Ecto neural progenitor cell (in vitro differentiated cells): ENCODE data around the gene NR2E3.

Experiments
- DNase-seq: peaks from one replicate; pipeline ENCODE4 v3.0.0-alpha.2; 2018; ENCODE audit warnings: low spot score

The NR2E3 gene

DNA sequence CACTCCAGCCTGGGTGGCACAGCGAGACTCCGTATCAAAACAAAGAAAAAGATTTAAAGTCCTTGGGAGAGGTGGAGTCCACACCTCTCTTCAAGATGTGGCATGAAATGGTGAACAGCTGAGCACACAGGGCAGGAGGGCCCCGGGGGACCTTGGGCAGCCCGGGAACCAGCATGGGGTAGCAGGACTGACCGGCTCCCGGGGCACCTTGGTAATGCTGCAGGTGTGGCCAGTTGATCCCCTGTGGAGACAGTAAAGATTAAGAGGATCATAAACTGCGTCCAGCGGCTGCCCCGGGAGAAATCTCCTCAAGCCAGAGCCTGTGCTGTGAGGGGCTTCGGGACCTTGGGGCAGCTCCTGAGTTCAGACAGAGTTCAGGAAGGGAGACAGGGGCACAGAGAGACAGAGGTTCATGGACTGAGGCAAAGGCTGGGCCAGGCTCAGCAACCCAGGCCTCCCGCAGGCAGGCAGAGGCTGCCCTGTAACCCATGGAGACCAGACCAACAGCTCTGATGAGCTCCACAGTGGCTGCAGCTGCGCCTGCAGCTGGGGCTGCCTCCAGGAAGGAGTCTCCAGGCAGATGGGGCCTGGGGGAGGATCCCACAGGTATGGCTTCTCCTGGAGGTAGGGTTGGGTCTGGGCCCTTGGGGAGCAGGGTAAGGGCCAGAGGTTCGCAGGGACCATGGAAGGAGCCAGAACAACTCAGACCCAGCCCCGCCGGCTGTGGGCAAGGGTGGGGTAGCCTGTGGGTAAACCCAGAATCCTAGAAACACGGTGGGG is at the start of gene NR2E3:
Gene NR2E3, plus strand, starts transcription at position 299 of the 780 bp plus-strand sequence. Its CDS starts 190 bp downstream, at position 489.
- no peak for DNase-seq

DNA sequence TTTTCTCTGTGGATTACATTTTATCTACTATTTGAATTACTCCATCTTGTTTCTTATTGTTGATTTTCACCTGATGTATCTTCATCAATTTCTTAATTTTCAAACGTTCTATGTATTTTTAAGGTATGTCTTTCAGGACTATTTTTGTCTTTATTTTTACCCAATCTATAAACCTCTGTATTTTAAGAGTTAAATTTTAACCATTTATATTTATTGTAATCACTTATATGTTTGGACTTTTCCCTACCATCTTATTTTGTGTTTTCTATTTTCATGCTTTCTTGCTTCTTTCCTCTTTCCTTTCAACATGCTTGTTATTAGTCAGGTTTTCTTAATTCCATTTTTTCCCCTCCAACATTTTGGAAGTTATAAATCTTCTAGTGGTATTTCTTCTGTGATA is 49.5 kb upstream of the NR2E3 start:
- DNase-seq = no peak

DNA sequence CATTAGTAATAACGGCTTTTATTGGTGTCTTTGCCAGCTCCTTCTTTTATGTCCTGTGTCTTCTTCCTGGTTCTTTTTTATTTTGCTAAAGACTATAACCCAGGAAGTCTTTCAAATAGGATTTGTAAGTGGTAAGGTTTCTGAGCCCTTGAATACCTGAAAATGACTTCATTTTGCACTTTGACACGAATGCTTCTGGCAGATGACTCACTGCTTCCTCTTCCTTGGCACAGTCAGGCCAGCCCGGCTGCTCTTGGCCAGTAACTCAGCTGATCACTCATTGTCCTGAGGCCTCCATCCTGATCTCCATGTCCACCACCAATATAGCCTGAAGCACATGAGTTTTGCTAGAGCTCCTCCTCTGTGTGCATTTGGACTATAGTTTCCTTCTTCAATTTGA is 48.7 kb upstream of the NR2E3 start:
- no peak for DNase-seq

DNA sequence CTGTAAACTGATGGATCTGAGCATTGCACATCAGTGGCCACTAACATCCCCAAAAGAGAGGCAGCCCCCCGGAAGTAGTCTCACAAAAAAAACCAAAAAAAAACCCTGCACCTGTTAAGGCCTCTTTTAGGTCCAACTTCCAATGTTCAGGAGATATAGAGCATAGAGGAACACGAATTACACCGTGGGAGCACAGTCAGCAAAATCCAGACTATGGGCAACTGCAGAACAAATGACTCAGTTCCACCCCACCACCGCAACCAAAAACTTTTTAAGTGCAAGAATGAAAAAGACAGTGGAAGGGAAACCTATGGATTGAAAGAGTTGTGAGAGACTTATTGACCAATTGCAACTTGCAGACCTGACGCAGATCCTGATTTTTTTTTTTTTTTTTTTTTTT is 42.2 kb upstream of the NR2E3 start:
- no peak for DNase-seq

DNA sequence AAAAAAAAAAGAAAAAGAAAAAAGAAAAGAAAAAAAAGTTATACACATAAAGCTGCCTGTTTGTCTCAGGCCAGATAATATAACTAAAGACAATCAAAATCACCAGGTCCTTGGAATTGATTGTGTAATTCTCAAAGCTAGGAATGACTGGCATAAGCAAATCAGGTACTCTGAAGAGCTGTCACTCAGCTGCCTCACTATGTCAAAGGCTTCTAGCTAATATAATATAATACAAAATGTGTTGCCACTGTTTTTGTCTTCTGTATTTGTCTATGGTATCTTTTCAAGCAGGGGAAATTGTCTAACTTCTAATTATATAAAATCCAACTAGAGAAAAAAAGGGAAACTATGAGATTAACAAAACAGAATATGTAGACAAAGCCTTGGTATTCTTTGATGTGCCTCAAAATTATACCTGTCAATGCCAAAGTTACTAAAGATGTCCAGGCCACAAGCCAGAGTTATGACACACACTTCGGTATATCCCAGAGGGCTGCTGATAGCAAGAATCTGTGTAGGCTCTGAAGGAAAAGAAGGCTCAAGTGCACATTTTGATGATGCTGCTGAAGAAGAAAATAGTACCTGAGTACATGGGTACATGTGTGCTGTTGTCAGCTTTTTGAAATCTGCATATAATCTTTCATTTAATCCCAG is 37.0 kb upstream of the NR2E3 start:
- DNase-seq = no peak

DNA sequence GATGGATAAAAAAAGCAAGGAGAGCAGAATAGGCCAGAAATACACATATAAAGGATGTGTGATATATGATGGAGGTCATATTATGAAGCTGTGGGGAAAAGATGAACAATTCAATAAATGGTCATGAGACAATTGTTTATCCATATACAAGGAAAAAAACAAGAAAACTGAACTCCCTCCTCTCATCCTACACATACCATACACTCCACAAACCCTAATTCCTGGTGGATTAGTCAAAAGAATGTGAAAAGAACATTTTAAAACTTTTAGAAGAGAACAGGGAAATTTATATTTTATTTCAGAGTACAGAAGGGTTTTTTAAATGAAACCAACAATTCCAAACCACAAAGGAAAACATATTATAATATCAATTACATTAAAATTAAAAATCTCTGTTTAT is 34.5 kb upstream of the NR2E3 start:
- DNase-seq = no peak

DNA sequence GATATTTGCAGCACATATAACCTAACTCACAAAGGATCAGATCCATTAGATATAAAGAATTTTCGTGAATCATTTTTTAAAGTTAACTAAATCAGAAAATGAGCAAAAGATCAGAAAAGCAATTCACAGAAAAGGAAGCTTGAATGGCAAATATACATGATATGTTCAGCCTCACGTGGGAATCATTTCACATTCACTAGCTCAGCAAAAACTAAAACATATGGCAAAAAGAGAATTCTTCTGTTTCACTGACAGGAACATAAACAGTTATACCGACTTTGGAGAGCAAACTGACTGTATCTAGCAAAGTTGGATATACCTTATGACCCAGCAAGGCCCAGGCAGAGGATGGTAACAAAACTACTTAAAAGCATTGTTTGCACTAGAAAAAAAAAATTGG is 34.0 kb upstream of the NR2E3 start:
- no peak for DNase-seq

DNA sequence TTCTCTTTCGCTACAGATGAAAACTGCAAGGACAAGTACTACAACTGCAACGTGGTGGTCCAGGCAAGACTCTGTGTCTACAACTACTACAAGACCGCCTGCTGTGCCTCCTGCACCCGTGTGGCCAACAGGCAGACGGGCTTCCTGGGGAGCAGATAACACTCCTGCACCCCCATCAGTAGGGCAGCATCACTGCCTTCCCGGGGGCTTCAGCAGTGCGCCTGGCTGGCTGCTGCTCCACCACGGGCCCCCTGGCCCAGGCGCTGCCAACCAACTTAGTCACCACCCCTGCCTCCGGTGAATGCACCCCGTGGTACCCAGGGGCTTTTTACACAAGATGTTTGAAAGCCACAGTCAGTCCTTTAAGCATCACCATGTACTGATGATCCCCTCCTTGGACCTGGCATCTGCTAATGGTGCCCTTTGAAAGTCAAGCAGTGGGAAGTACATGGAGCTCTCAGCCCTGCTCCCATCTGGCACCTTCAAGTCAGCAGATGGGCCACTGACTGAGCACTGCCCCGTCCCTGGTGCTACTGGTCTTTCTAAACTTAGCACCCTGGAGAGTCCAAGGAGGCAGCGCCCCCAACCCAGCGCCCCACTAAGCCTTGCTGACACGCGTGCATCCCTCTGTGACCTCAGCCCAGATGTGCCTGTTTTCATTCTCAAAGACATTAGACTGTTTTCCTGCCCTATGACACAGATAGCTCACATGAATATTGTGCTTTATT is 33.0 kb upstream of the NR2E3 start:
- DNase-seq = no peak

DNA sequence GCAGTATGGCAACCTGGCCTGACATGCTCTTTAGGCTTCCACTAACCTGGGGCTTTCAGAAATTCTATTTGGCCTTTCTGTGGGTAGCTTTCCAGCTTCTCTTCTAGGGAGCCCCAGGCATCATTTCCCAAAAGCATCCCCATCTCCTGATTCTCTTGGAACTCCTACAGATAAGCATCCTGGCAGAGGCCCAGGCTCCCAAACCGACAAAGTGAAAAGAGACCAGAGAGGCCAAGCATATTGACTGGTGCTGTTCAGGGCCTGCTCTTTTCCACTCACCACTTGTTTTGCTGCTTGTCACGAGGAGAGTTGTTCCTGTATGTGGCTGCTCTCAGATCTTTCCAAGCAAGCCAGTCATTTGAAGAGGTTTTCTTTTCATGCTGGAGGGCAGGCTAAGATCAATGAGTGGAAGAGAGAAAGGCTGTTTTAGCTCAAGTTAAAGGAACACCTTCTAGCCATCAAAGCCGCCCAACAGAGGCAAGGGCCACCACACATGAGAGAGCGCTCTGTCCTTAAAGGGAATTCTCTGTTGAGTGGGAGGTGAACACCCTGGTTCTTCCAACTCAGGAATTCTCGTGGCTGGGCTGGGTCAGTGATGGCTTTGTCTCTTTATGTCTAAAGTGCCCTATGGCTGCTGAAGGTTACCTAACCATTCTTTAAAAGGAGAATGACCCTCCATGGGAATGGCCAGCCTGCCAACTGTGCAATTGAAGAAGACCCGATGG is 31.1 kb upstream of the NR2E3 start:
- DNase-seq = no peak

DNA sequence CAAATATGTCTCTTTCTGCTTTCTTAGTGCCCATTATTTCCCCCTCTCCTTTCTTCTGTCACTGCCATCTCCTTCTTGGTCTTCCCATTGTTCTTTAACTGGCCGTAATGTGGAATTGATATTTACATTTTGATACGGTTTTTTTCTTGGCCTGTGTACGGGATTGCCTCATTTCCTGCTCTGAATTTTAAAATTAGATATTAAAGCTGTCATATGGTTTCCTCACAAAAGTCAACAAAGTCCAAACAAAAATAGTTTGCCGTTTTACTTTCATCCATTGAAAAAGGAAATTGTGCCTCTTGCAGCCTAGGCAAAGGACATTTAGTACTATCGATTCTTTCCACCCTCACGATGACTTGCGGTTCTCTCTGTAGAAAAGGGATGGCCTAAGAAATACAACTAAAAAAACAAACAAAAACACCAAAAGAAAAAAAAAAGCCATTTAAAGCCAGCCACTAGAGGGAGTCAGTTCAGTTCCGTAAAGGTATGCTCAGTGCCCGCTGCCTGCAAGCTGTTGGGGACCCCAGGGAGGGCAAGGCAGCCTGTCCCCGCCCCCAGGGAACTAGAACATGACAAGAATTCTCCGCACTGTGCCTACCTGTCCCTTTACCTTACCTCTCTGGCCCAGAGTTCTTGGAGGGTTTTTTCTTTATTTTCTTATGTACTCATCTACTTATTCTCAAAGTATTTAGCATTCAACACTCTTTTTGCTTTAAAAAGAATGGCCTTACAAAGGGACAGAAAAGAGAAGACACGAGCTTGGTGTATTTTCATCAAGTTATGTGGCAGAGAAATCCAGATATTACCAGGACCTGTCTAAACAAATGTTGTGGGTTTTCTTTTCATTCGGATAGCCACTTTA is 30.0 kb upstream of the NR2E3 start:
- no peak for DNase-seq

DNA sequence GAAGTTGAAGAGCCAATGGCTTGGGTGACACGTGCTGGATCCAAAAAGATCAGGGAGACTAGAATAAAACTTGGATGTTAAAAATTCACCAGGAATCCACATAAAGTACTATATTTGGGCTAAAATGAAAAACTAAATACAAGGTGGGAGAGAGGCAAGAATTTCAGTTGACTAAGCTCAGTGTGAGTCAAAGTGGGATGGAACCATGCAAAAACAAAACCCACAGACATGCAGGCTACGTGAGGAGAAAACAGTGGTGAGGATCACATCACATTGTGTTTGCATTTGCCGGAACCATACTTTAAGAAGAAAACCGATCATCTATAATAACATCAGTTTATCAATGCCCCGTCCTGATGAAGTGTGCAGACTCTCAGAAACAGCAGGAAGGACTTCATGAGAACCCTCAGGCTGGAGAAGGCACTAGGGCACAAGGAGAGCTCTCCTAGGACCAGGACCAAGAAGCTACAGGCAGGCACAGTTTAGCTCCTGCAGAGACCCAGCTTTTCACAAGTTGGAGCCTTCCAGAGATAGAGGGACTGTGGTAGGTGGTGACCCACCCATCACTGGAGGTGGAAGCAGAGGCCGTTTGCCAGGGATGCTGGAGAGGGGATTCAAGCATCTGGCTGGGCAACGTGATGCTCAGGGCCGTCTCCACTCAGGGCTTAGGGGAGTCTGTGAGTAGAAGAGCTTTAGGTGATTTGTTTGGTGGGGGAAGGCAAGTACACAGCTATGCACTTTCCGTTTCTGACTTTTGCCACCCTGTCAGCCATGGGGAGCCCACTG is 29.0 kb upstream of the NR2E3 start:
- no peak for DNase-seq

DNA sequence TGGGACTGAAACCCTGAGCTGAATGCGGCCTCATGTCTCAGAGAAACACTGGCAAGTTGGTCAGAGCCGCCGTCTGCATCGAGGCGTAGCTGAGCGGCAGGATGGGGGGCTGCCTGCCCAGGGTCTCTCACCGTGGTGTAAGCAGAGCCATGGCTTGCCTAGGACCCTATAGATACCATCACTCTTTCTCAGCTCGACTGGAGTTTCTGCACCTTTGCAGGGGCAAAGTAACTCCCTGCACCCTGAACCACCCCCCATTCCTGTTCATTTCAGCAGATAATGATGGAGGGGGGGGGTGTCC is 28.4 kb upstream of the NR2E3 start:
- no peak for DNase-seq

DNA sequence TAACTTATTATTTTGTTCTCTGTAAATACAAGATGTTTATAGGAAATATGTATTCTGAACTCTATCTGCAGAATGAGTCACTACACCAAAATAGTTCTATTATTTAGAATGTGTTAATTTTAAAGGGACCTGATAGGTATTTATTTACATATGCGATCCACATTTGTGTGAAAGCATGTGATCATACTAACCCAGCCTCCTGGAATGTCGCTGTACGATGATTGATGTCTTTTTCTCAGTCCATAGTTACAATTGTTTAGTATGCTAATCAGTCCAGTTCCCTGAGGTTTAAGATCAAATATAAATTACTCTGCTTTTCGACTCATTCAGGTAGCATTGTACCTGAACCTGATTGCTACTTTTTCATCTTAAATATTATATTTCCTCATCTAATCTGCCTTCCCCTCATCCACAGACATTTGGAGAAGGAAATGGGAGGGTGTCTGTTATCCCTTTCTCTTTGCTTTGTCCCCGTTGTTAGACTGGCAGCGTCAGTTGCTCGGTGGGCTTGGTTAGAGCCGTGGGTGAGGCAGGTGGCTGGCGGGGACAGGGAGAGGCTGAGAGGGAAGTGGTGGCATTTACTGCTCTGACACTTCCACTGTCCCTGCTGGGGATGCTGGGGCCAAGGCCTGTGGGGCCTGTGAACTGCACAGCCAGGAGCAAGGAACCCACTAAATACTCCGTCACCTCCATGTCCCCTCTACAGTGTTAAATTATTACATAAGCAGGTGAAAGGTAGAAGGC is 27.8 kb upstream of the NR2E3 start:
- DNase-seq = no peak

DNA sequence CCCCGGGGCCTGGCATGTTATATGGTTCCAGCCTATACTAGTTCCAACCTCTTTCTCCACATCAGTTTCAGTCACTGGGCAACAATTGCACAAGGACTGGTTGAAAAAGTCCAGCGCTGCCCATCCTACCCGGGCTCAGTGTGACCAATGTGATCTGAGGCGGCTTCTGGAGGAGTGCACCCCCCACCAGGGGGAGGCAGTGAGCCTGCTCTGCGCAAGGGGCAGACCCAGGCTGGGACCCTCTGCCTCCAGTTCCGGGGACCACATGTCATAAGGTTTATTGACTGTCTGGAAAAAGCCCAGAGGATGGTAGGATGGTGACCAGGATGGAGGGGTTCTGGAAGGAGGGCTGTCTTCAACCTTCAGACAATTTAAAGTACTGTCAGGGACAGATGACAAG is 25.6 kb upstream of the NR2E3 start:
- no peak for DNase-seq

DNA sequence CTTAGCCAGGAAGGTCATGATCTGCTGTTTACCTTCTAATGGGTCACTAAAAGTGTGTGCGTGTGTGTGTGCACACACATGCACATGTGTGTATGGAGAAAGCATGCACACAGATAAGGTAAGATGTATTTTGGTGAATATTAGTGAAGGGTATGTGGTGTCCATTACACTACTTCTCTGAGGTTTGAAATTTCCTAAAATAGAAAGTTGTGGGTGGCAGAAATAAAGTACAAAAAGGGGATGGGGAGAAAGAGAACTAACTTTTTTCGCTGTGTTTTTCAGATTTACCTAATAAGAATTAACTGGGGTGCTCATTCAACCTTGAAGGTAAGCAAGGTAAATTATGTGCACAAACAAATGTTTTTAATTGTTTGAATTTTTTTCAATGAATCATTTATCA is 24.4 kb upstream of the NR2E3 start:
- no peak for DNase-seq

DNA sequence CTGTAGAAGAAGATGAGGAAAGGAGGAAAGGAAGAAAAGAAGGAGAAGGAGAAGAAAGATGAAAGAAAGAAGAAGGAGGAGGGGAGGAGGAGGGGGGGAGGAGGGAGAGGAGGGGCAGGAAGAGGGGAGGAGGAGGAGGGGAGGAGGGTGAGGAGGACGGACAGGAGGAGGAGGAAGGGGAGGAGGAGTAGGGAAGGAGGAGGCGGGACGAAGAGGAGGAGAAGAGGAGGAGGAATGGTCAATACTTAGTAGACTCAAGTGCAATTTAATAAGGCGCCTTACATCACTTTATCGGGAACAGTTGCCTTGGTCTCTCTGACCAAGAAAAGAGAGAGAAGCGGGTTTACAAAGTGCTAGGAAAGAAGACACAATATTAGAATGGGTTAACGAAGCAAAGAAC is 23.7 kb upstream of the NR2E3 start:
- no peak for DNase-seq

DNA sequence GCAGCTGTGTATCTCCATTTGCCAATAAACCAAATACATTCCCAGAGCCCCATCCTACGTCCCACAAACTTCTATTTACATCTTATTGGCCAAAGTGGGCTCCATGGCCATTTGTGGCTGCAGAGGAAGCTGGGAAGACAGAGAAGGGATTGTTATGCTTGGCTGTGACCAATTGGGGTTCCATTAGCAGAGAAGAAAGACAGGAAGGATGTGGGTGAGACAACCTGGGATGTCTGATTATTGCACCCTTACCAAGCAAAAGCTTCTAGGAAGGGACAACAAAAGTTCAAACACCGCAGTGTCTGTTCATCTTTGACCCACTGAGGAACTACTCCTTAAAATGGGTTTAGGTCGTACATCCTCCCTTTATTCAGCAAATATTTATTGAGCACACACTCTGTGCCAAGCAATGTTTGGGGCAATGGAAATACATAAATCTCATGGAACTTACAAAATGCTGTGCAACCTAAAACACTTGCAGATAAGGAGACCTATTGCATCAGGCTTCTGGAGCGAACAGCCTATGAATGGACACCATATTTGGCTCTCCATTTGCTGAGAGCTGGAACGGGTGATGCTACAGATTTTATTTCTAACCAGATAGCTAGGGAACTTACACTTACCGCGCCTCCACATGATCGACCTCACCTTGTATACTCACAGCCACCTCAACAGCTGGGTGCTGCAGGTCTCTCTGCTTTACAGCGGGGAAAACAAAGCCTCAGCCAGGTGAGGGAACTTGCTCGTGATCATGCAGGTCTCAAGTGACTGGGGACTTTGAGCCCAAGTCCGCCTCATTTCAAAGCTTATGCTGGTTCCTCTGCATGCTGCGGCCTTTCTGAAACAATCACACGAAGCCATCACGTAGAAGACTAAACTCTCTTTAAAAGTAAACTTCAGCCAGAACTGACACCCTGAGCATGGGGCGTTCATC is 21.4 kb upstream of the NR2E3 start:
- DNase-seq = no peak

DNA sequence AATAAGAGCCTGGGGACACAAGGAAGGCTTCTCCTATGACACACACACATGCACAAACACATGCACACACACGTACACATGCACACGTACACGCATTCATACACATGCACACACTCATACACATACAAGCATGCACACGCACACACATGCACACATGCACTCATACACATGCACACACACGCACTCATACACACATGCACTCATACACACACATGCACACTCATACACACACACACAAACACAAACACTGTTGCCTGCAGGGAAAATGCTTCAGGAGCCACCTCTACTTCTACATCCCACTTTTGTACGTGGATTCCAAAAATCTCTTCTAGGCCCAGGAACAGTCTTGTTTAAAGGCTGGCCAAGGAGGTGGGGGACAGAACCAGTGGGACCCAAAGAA is 20.7 kb upstream of the NR2E3 start:
- no peak for DNase-seq

DNA sequence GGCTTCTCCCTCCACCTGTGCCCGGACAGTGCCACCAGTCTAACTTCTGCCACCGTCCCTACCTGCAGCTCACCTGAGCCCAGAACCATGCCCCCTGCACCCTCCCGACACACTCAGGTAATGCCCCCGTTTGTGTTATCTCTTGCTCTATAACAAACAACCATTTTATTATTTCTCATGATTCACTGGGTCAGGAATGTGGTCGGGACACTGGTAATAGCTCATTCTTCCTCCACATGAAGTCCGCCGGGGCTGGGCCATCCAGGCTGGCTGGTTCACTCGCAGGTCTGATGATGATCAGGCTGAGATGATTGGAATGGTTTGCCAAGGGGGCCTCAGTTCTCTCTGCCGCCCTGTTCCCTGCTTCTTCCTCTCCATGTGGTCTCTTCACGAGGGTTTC is 20.3 kb upstream of the NR2E3 start:
- DNase-seq = peak; percentile 43
